B cell (primary cell): ENCODE data around the gene AUTS2. TPM values are rescaled to one million over a fixed set of nuclear protein-coding genes. Genes with fewer than 3 reads are reported as not detected.
A peak's percentile ranks its signal among the peaks of the same experiment; 100 is the strongest.

Experiments used
- ATAC-seq: fragments of 200-7000 bp; cut with Tn5 transposase; one replicate; pipeline ENCODE4 v1.10.0; 2021; ENCODE audit warnings: low read depth, mild to moderate bottlenecking, moderate number of reproducible peaks, moderate library complexity
- CTCF ChIA-PET: fragments of 350-600 bp; sonication (Branson Sonifier 250); formaldehyde crosslinking; loops from one replicate; lab custom pipeline; 2021; ENCODE audit warnings: antibody characterized with exemption, inconsistent platforms; lab: Charles Lee
- POLR2A ChIA-PET: fragments of 350-600 bp; sonication (Branson Sonifier 250); formaldehyde crosslinking; loops from one replicate; lab custom pipeline; 2021; ENCODE audit warnings: antibody characterized with exemption; lab: Charles Lee
- DNase-seq: peaks from one replicate; pipeline ENCODE4 v3.0.0; 2013
- H2AFZ ChIP-seq: 2 replicates; pipeline ENCODE4 v1.6.1; 2012; ENCODE audit warnings: mild to moderate bottlenecking, low read depth, low read length; ENCODE audit not compliant: insufficient read depth, poor library complexity, severe bottlenecking
- H3K27ac ChIP-seq, 2 donors: 1 replicate in 1 of 2; 2 replicates in 1 of 2; pipeline ENCODE4 v1.5.1; 2012 to 2013; ENCODE audit warnings: low read length in 2 of 2, mild to moderate bottlenecking in 2 of 2, moderate library complexity in 1 of 2
- H3K27me3 ChIP-seq, 4 experiments: fragments of 200-600 bp in 1 of 4; sonication (generic) in 1 of 4; replicated peaks in 1 of 4; 1 replicate in 2 of 4; 2 replicates in 2 of 4; pipeline versions ENCODE4 v1.6.1 to v1.7.0; 2013 to 2016; ENCODE audit warnings: low read length in 3 of 4, mild to moderate bottlenecking in 2 of 4, mixed read lengths in 1 of 4, moderate library complexity in 1 of 4; ENCODE audit not compliant: insufficient read depth in 4 of 4, control insufficient read depth in 3 of 4; ENCODE audit errors: control extremely low read depth in 1 of 4
- H3K36me3 ChIP-seq, 2 experiments: replicated peaks in 1 of 2; 1 replicate in 1 of 2; 2 replicates in 1 of 2; pipeline versions ENCODE4 v1.6.1 to v1.7.1; 2013; ENCODE audit warnings: low read length in 1 of 2; ENCODE audit not compliant: insufficient read depth in 2 of 2, control insufficient read depth in 1 of 2; ENCODE audit errors: control extremely low read depth in 1 of 2, extremely low read depth in 1 of 2
- H3K4me1 ChIP-seq, 2 donors: fragments of 200-600 bp in 1 of 2; sonication (generic) in 1 of 2; 1 replicate in 1 of 2; 2 replicates in 1 of 2; pipeline versions ENCODE4 v1.5.1 to v1.6.1; 2013 to 2017; ENCODE audit warnings: low read length in 2 of 2; ENCODE audit not compliant: control insufficient read depth in 2 of 2, insufficient read depth in 2 of 2
- H3K4me2 ChIP-seq: replicated peaks from 2 replicates; pipeline ENCODE3; 2012; ENCODE audit warnings: mild to moderate bottlenecking, low read depth, low read length; ENCODE audit not compliant: poor library complexity, severe bottlenecking
- H3K4me3 ChIP-seq, 5 experiments: fragments of 200-600 bp in 1 of 5; sonication (generic) in 1 of 5; 1 replicate in 3 of 5; 2 replicates in 2 of 5; pipeline versions ENCODE4 v1.5.1 to v1.7.0; 2011 to 2016; ENCODE audit warnings: low read length in 4 of 5, mild to moderate bottlenecking in 4 of 5, low read depth in 2 of 5, control low read depth in 1 of 5, moderate library complexity in 1 of 5; ENCODE audit not compliant: insufficient read depth in 1 of 5; ENCODE audit errors: control extremely low read depth in 1 of 5, extremely low read depth in 1 of 5
- H3K79me2 ChIP-seq: fragments of 200-600 bp; sonication (generic); one replicate; pipeline ENCODE4 v1.6.0; 2016; ENCODE audit warnings: low read length; ENCODE audit not compliant: control insufficient read depth, insufficient read depth
- H3K9ac ChIP-seq: fragments of 200-600 bp; sonication (generic); 2 replicates; pipeline ENCODE4 v1.6.1; 2017; ENCODE audit warnings: mild to moderate bottlenecking, low read length, moderate library complexity
- H3K9me3 ChIP-seq, 3 donors: one replicate each; pipeline versions ENCODE4 v1.6.1 to v1.7.1; 2013; ENCODE audit warnings: low read length in 2 of 3; ENCODE audit not compliant: control insufficient read depth in 2 of 3, insufficient read depth in 1 of 3; ENCODE audit errors: control extremely low read depth in 1 of 3
- H4K20me1 ChIP-seq: 2 replicates; pipeline ENCODE4 v1.6.0; 2012; ENCODE audit warnings: mild to moderate bottlenecking, low read length; ENCODE audit not compliant: insufficient read depth, control insufficient read depth, poor library complexity, severe bottlenecking
- H3K27ac Mint-ChIP-seq: one replicate; pipeline ENCODE4 v1.8.0; 2021; ENCODE audit warnings: mixed read lengths
- H3K27me3 Mint-ChIP-seq: one replicate; pipeline ENCODE4 v1.8.0; 2021; ENCODE audit warnings: mixed read lengths
- H3K4me1 Mint-ChIP-seq: one replicate; pipeline ENCODE4 v1.8.0; 2021; ENCODE audit warnings: mixed read lengths
- H3K4me3 Mint-ChIP-seq: one replicate; pipeline ENCODE4 v1.8.0; 2021; ENCODE audit warnings: mixed read lengths
- H3K9me3 Mint-ChIP-seq: one replicate; pipeline ENCODE4 v1.8.0; 2022; ENCODE audit warnings: mixed read lengths; ENCODE audit not compliant: insufficient read depth
- CTCF ChIP-seq: fragments of 200-600 bp; IDR thresholded peaks from one replicate; pipeline ENCODE4 v1.8.0; 2022; ENCODE audit warnings: antibody characterized with exemption, mild to moderate bottlenecking
- EZH2 ChIP-seq: IDR thresholded peaks from 2 replicates; pipeline ENCODE4 v1.6.1; 2012; ENCODE audit warnings: borderline replicate concordance, low read depth, mild to moderate bottlenecking, moderate library complexity, low read length; ENCODE audit not compliant: insufficient read depth, poor library complexity, severe bottlenecking
- WGBS: methylation state at CpG from one replicate; pipeline ENCODE4 v1.1.5; 2013; ENCODE audit warnings: missing lambda C conversion rate; ENCODE audit not compliant: insufficient coverage; 5-methylcytosine and 5-hydroxymethylcytosine counted together
- intact Hi-C: fragments of 100-400 bp; cut with micrococcal nuclease; formaldehyde crosslinking; loops from one replicate; pipeline ENCODE4 v1.10.0; 2022
- polyA plus RNA-seq: library from polyadenylated mRNA; depleted of rRNA; stranded (reverse); fragments of >200 nt; gene quantifications from 2 replicates; pipeline ENCODE4 v1.2.3, GENCODE V29; 2012
- total RNA-seq, 2 donors: library from RNA; stranded (reverse); fragments of 120-200 nt in 1 of 2; gene quantifications; 1 replicate in 1 of 2; 2 replicates in 1 of 2; pipeline versions ENCODE4 v1.2.3 to v1.2.4, GENCODE V29; 2013 to 2022

Gene AUTS2
- total and polyA plus RNA-seq, 2 donors (not counting 1 experiment from before 2014, with no cell fraction given) = 22.3 to 35.0 TPM

GRCh38 chr7:69941077-69941651 is 342.9 kb downstream of the AUTS2 start:
- POLR2A ChIA-PET = no interaction called here

More at GRCh38 chr7:69941077-69941651, 342.9 kb downstream of the AUTS2 start:
- 86% methylated on average over 3 of the region's 7 CpGs for WGBS
- peaks cover 46% of the 10 kb centered on the region for H3K79me2 ChIP-seq
- Mint-ChIP-seq H3K4me3 (no peak overlapping the region), H3K27ac (no peak overlapping the region), H3K4me1 (peaks cover 31% of the 10 kb centered on the region), H3K9me3 (no peaks in the 10 kb centered on the region), H3K27me3 (no peaks in the 10 kb centered on the region)
- H3K9me3 ChIP-seq = no peaks in the 10 kb centered on the region
- H3K27me3 ChIP-seq = no peaks in the 10 kb centered on the region
- no peak overlapping the region for H3K4me3 ChIP-seq
- intact Hi-C loops = no loop called here
- TF ChIP-seq EZH2 (no peak), CTCF (no peak)
- peak overlapping the region; percentile 3 for H3K4me2 ChIP-seq
- H3K9ac ChIP-seq = no peak overlapping the region
- H2AFZ ChIP-seq = no peak overlapping the region
- no peaks in the 10 kb centered on the region for H4K20me1 ChIP-seq
- H3K4me1 ChIP-seq = peaks cover 7 to 10% of the 10 kb centered on the region in 2 donors
- CTCF ChIA-PET = interaction anchor here (1.4 to 2.2 kb wide), 2 partner anchors 9 to 12 kb away, joined by 3 to 5 read pairs; no protein-coding TSS in a partner anchor
- no peaks in the 10 kb centered on the region for H3K36me3 ChIP-seq
- DNase-seq = no peak
- no peak overlapping the region for H3K27ac ChIP-seq
- no peak for ATAC-seq
